Chondrocyte (in vitro differentiated cells): Measurements from ENCODE around the gene MMAB. TPM values are rescaled to one million over a fixed set of nuclear protein-coding genes. Genes with fewer than 3 reads are reported as not detected.

ENCODE experiments used
- DNase-seq: peaks from one replicate; pipeline ENCODE4 v3.0.0; 2021; ENCODE audit warnings: mixed read lengths, low spot score
- H3K27ac Mint-ChIP-seq: one replicate; pipeline ENCODE4 v1.8.0; 2021; ENCODE audit warnings: mild to moderate bottlenecking, moderate library complexity, mixed read lengths; ENCODE audit not compliant: unreplicated experiment
- H3K27me3 Mint-ChIP-seq: 2 replicates; pipeline ENCODE4 v1.8.0; 2021; ENCODE audit warnings: low read depth, mixed read lengths
- H3K36me3 Mint-ChIP-seq: 2 replicates; pipeline ENCODE4 v1.8.0; 2021; ENCODE audit warnings: low read depth, mixed read lengths
- H3K4me1 Mint-ChIP-seq: 2 replicates; pipeline ENCODE4 v1.8.0; 2021; ENCODE audit warnings: low read depth, mild to moderate bottlenecking, mixed read lengths
- H3K4me3 Mint-ChIP-seq: one replicate; pipeline ENCODE4 v1.8.0; 2021; ENCODE audit warnings: mild to moderate bottlenecking, moderate library complexity, mixed read lengths; ENCODE audit not compliant: unreplicated experiment
- H3K9me3 Mint-ChIP-seq: 2 replicates; pipeline ENCODE4 v1.8.0; 2021; ENCODE audit warnings: low read depth, mixed read lengths
- CTCF ChIP-seq: fragments of 200-600 bp; sonication (generic); IDR thresholded peaks from 2 replicates; pipeline ENCODE4 v1.5.0; 2021; ENCODE audit warnings: antibody characterized with exemption, mild to moderate bottlenecking, moderate library complexity
- total RNA-seq: library from RNA; stranded (reverse); gene quantifications from 3 replicates; pipeline ENCODE4 v1.2.1, GENCODE V29; 2021

MMAB gene
- total RNA-seq, 1 donor from 2014 or later, result 23.3 TPM

- TF ChIP-seq CTCF, result no peak
- no peaks in the 10 kb centered on the region for H3K27me3 Mint-ChIP-seq
- no peak overlapping the region for H3K4me3 Mint-ChIP-seq
- H3K4me1 Mint-ChIP-seq, result peaks cover 32% of the 10 kb centered on the region
- no peak overlapping the region for H3K27ac Mint-ChIP-seq
- H3K9me3 Mint-ChIP-seq, result no peaks in the 10 kb centered on the region
- H3K36me3 Mint-ChIP-seq, result peaks cover 8% of the 10 kb centered on the region
- DNase-seq, result no peak
Measured at GRCh38 chr12:109540526-109541412, 32.5 kb downstream of the MMAB start.

- no peak overlapping the region for H3K4me3 Mint-ChIP-seq
- no peak for TF ChIP-seq CTCF
- peak overlapping the region; percentile 20 for H3K27ac Mint-ChIP-seq
- peaks cover 10% of the 10 kb centered on the region for H3K36me3 Mint-ChIP-seq
- H3K9me3 Mint-ChIP-seq, result no peaks in the 10 kb centered on the region
- DNase-seq, result no peak
- H3K27me3 Mint-ChIP-seq, result no peaks in the 10 kb centered on the region
- H3K4me1 Mint-ChIP-seq, result peaks cover 23% of the 10 kb centered on the region
Measured at GRCh38 chr12:109539508-109539907, 33.8 kb downstream of the MMAB start.

- no peak for TF ChIP-seq CTCF
- H3K27me3 Mint-ChIP-seq, result no peaks in the 10 kb centered on the region
- peaks cover 13% of the 10 kb centered on the region for H3K36me3 Mint-ChIP-seq
- no peak overlapping the region for H3K27ac Mint-ChIP-seq
- DNase-seq, result no peak
- H3K4me1 Mint-ChIP-seq, result peaks cover 23% of the 10 kb centered on the region
- no peak overlapping the region for H3K4me3 Mint-ChIP-seq
- H3K9me3 Mint-ChIP-seq, result no peaks in the 10 kb centered on the region
Measured at GRCh38 chr12:109538191-109538863, 35.0 kb downstream of the MMAB start.

GRCh38 chr12:109537136-109537535 is 36.2 kb downstream of the MMAB start:
- Mint-ChIP-seq H3K27me3 (no peaks in the 10 kb centered on the region), H3K27ac (no peak overlapping the region), H3K36me3 (peaks cover 14% of the 10 kb centered on the region), H3K4me1 (peaks cover 19% of the 10 kb centered on the region), H3K9me3 (no peaks in the 10 kb centered on the region), H3K4me3 (no peak overlapping the region)
- no peak for DNase-seq
- no peak for TF ChIP-seq CTCF

- no peak overlapping the region for H3K4me3 Mint-ChIP-seq
- TF ChIP-seq CTCF, result no peak
- peaks cover 19% of the 10 kb centered on the region for H3K36me3 Mint-ChIP-seq
- no peaks in the 10 kb centered on the region for H3K9me3 Mint-ChIP-seq
- H3K27me3 Mint-ChIP-seq, result no peaks in the 10 kb centered on the region
- H3K27ac Mint-ChIP-seq, result no peak overlapping the region
- DNase-seq, result no peak
- peaks cover 12% of the 10 kb centered on the region for H3K4me1 Mint-ChIP-seq
Measured at GRCh38 chr12:109535863-109536250, 37.4 kb downstream of the MMAB start.
